H9 (cell line): ENCODE measurements around the gene FNDC3A. TPM values are rescaled to one million over a fixed set of nuclear protein-coding genes. Genes with fewer than 3 reads are reported as not detected.
A peak's percentile ranks its signal among the peaks of the same experiment; 100 is the strongest.

Source experiments
- DNase-seq: peaks from one replicate; pipeline ENCODE4 v3.0.0-alpha.2; 2017
- H2AFZ ChIP-seq: one replicate; pipeline ENCODE4 v1.6.1; 2013; ENCODE audit warnings: mild to moderate bottlenecking, low read length, control low read depth, moderate library complexity
- H2AK5ac ChIP-seq: 2 replicates; pipeline ENCODE4 v1.6.1; 2013; ENCODE audit warnings: low read length, control low read depth, mixed read lengths; ENCODE audit not compliant: insufficient read length
- H2BK120ac ChIP-seq: one replicate; pipeline ENCODE4 v1.6.1; 2013; ENCODE audit warnings: low read depth, mild to moderate bottlenecking, low read length, control low read depth, inconsistent platforms; ENCODE audit not compliant: poor library complexity, severe bottlenecking
- H2BK12ac ChIP-seq: 2 replicates; pipeline ENCODE4 v1.6.1; 2013; ENCODE audit warnings: low read length, control low read depth, mixed read lengths, low read depth; ENCODE audit not compliant: insufficient read length
- H2BK15ac ChIP-seq: 2 replicates; pipeline ENCODE4 v1.6.1; 2013; ENCODE audit warnings: low read depth, low read length, control low read depth
- H2BK20ac ChIP-seq: one replicate; pipeline ENCODE4 v1.6.1; 2013; ENCODE audit warnings: low read depth, mild to moderate bottlenecking, low read length, control low read depth, inconsistent platforms; ENCODE audit not compliant: poor library complexity, severe bottlenecking
- H2BK5ac ChIP-seq: 2 replicates; pipeline ENCODE4 v1.6.1; 2013; ENCODE audit warnings: low read length, control low read depth, mixed read lengths; ENCODE audit not compliant: insufficient read length
- H3K14ac ChIP-seq: 2 replicates; pipeline ENCODE4 v1.6.1; 2013; ENCODE audit warnings: low read length, control low read depth; ENCODE audit not compliant: insufficient read depth
- H3K18ac ChIP-seq: 2 replicates; pipeline ENCODE4 v1.6.1; 2013; ENCODE audit warnings: low read depth, mild to moderate bottlenecking, mixed read lengths, low read length, control low read depth; ENCODE audit not compliant: insufficient read length
- H3K23ac ChIP-seq: 2 replicates; pipeline ENCODE4 v1.6.1; 2013; ENCODE audit warnings: low read length, control low read depth, mixed read lengths, low read depth; ENCODE audit not compliant: insufficient read length
- H3K23me2 ChIP-seq: 2 replicates; pipeline ENCODE4 v1.6.1; 2013; ENCODE audit warnings: low read depth, mild to moderate bottlenecking, mixed read lengths, low read length, control low read depth; ENCODE audit not compliant: insufficient read length, poor library complexity, severe bottlenecking
- H3K27ac ChIP-seq: 2 replicates; pipeline ENCODE4 v1.5.1; 2013; ENCODE audit warnings: low read length, control low read depth, mixed read lengths, low read depth; ENCODE audit not compliant: insufficient read length
- H3K27me3 ChIP-seq: 2 replicates; pipeline ENCODE4 v1.6.1; 2013; ENCODE audit warnings: low read length, control low read depth, inconsistent platforms; ENCODE audit not compliant: insufficient read depth
- H3K4ac ChIP-seq: 2 replicates; pipeline ENCODE4 v1.6.1; 2013; ENCODE audit warnings: low read depth, mild to moderate bottlenecking, control low read depth, inconsistent platforms, low read length, moderate library complexity
- H3K4me1 ChIP-seq: 2 replicates; pipeline ENCODE4 v1.6.1; 2013; ENCODE audit warnings: low read length, control low read depth, inconsistent platforms; ENCODE audit not compliant: insufficient read depth
- H3K4me2 ChIP-seq: 2 replicates; pipeline ENCODE4 v1.6.1; 2013; ENCODE audit warnings: low read length, control low read depth, mixed read lengths; ENCODE audit not compliant: insufficient read length, insufficient read depth
- H3K56ac ChIP-seq: 2 replicates; pipeline ENCODE4 v1.6.1; 2013; ENCODE audit warnings: low read depth, mild to moderate bottlenecking, mixed read lengths, low read length, control low read depth; ENCODE audit not compliant: insufficient read length
- H3K79me1 ChIP-seq: 2 replicates; pipeline ENCODE4 v1.6.1; 2013; ENCODE audit warnings: low read depth, mild to moderate bottlenecking, moderate library complexity, low read length, control low read depth, inconsistent platforms; ENCODE audit not compliant: insufficient read depth, poor library complexity, severe bottlenecking
- H3K79me2 ChIP-seq: 2 replicates; pipeline ENCODE4 v1.6.1; 2013; ENCODE audit warnings: low read length, control low read depth, inconsistent platforms; ENCODE audit not compliant: insufficient read depth
- H3K9ac ChIP-seq: 2 replicates; pipeline ENCODE4 v1.6.1; 2013; ENCODE audit warnings: low read length, control low read depth, mixed read lengths; ENCODE audit not compliant: insufficient read length; ENCODE audit errors: extremely low read depth
- H3K9me3 ChIP-seq: one replicate; pipeline ENCODE4 v1.6.1; 2013; ENCODE audit warnings: low read depth, low read length, inconsistent platforms; ENCODE audit not compliant: control insufficient read depth
- H3T11ph ChIP-seq: one replicate; pipeline ENCODE4 v1.6.1; 2013; ENCODE audit warnings: mild to moderate bottlenecking, low read length, control low read depth, inconsistent platforms
- H4K20me1 ChIP-seq: one replicate; pipeline ENCODE4 v1.6.1; 2013; ENCODE audit not compliant: control insufficient read depth, insufficient read length, insufficient read depth
- H4K5ac ChIP-seq: 2 replicates; pipeline ENCODE4 v1.6.1; 2013; ENCODE audit warnings: low read depth, mild to moderate bottlenecking, mixed read lengths, low read length, control low read depth; ENCODE audit not compliant: insufficient read length
- H4K8ac ChIP-seq: replicated peaks from 2 replicates; pipeline ENCODE4 v1.6.1; 2013; ENCODE audit warnings: low read length, control low read depth, mixed read lengths, low read depth; ENCODE audit not compliant: insufficient read length
- H4K91ac ChIP-seq: 2 replicates; pipeline ENCODE4 v1.6.1; 2013; ENCODE audit warnings: low read depth, mild to moderate bottlenecking, moderate library complexity, mixed read lengths, low read length, control low read depth; ENCODE audit not compliant: insufficient read length
- H3K27ac Mint-ChIP-seq, 3 experiments: 2 replicates in 2 of 3; 3 replicates in 1 of 3; pipeline ENCODE4 v1.8.0; 2020 to 2021; ENCODE audit warnings: mixed read lengths in 3 of 3, mild to moderate bottlenecking in 1 of 3, moderate library complexity in 1 of 3
- H3K27me3 Mint-ChIP-seq: 2 replicates; pipeline ENCODE4 v1.8.0; 2021; ENCODE audit warnings: low read depth, mild to moderate bottlenecking, moderate library complexity, mixed read lengths
- H3K36me3 Mint-ChIP-seq, 3 experiments: 2 replicates in 2 of 3; 3 replicates in 1 of 3; pipeline ENCODE4 v1.8.0; 2020 to 2021; ENCODE audit warnings: low read depth in 3 of 3, mixed read lengths in 3 of 3; ENCODE audit not compliant: insufficient read depth in 1 of 3
- H3K4me1 Mint-ChIP-seq, 2 experiments: 2 replicates each; pipeline ENCODE4 v1.8.0; 2020; ENCODE audit warnings: mixed read lengths in 2 of 2
- H3K4me3 Mint-ChIP-seq, 2 experiments: 2 replicates in 1 of 2; 3 replicates in 1 of 2; pipeline ENCODE4 v1.8.0; 2020 to 2021; ENCODE audit warnings: mild to moderate bottlenecking in 2 of 2, mixed read lengths in 2 of 2, moderate library complexity in 1 of 2
- H3K9me3 Mint-ChIP-seq, 2 experiments: 2 replicates in 1 of 2; 3 replicates in 1 of 2; pipeline ENCODE4 v1.8.0; 2020; ENCODE audit warnings: mild to moderate bottlenecking in 2 of 2, mixed read lengths in 2 of 2, moderate library complexity in 1 of 2
- CTCF ChIP-seq: fragments of 200-600 bp; sonication (generic); conservative IDR thresholded peaks from 3 replicates; pipeline ENCODE4 v1.8.0; 2021; ENCODE audit warnings: antibody characterized with exemption, mild to moderate bottlenecking
- WGBS: extraction: QIAGEN DNeasy Blood & Tissue Kit; methylation state at CpG from one replicate; pipeline ENCODE4 v1.1.7; 2013; ENCODE audit warnings: missing lambda C conversion rate, low lambda C conversion rate, mixed read lengths; ENCODE audit not compliant: insufficient read length; ENCODE audit errors: extremely low coverage; 5-methylcytosine and 5-hydroxymethylcytosine counted together
- total RNA-seq: library from RNA; stranded (reverse); gene quantifications from 2 replicates; pipeline ENCODE4 v1.2.1, GENCODE V29; 2021

FNDC3A gene
- total RNA-seq, 1 experiment from 2014 or later: 27.4 TPM

GRCh38 chr13:49110122-49110912, 134.6 kb downstream of the FNDC3A start:
- Histone ChIP-seq H2BK120ac (no peak overlapping the region), H2BK15ac (no peak overlapping the region), H3K4me1 (no peaks in the 10 kb centered on the region), H3K27ac (no peak overlapping the region), H2BK5ac (no peak overlapping the region), H3K23ac (no peak overlapping the region), H4K91ac (no peak overlapping the region), H3K18ac (no peak overlapping the region), H2AFZ (peak overlapping the region; percentile 40), H4K20me1 (no peaks in the 10 kb centered on the region), H3K56ac (no peak overlapping the region), H3K4me2 (peak overlapping the region; percentile 69), H3K79me1 (no peaks in the 10 kb centered on the region), H3K27me3 (no peaks in the 10 kb centered on the region), H3K4ac (no peak overlapping the region), H2BK20ac (no peak overlapping the region), H3K79me2 (peaks cover 2% of the 10 kb centered on the region; the same call in 1 of the 2 replicates), H3K9ac (peak overlapping the region; percentile 85), H4K5ac (no peak overlapping the region), H2AK5ac (no peak overlapping the region), H3K23me2 (peaks cover 6% of the 10 kb centered on the region), H4K8ac (no peak overlapping the region), H3T11ph (no peak overlapping the region), H3K9me3 (no peaks in the 10 kb centered on the region), H2BK12ac (no peak overlapping the region), H3K14ac (no peak overlapping the region)
- no peak for TF ChIP-seq CTCF
- H3K4me1 Mint-ChIP-seq: peaks cover 21 to 23% of the 10 kb centered on the region in 2 experiments
- peaks cover 2 to 5% (median 4%) of the 10 kb centered on the region in 3 experiments; a peak in 6 of 7 replicates for H3K36me3 Mint-ChIP-seq
- no peaks in the 10 kb centered on the region for H3K9me3 Mint-ChIP-seq
- WGBS: no CpG with 5 or more reads among the region's 16 CpGs
- no peaks in the 10 kb centered on the region for H3K27me3 Mint-ChIP-seq
- DNase-seq: peak; percentile 78
- peak overlapping the region; percentile 80 to 88 for H3K4me3 Mint-ChIP-seq
- peak overlapping the region; percentile 81 to 89 (median 82); a peak in 6 of 7 replicates for H3K27ac Mint-ChIP-seq
